Colon (tissue), 2 donors: Measurements from ENCODE around the gene ZC3H7A.
"Not testable (repeated sequence)": the region's sequence is repeated elsewhere in the genome, so short reads cannot be mapped to it uniquely, and the experiment has no call there.

Experiments used
- FAIRE-seq: peaks from 2 replicates; lab custom pipeline; 2012; peaks lifted over from hg19 to GRCh38; lab: Jason Lieb, UNC
- donor health status: control.
- donor health status: control.

Gene ZC3H7A, protein sequence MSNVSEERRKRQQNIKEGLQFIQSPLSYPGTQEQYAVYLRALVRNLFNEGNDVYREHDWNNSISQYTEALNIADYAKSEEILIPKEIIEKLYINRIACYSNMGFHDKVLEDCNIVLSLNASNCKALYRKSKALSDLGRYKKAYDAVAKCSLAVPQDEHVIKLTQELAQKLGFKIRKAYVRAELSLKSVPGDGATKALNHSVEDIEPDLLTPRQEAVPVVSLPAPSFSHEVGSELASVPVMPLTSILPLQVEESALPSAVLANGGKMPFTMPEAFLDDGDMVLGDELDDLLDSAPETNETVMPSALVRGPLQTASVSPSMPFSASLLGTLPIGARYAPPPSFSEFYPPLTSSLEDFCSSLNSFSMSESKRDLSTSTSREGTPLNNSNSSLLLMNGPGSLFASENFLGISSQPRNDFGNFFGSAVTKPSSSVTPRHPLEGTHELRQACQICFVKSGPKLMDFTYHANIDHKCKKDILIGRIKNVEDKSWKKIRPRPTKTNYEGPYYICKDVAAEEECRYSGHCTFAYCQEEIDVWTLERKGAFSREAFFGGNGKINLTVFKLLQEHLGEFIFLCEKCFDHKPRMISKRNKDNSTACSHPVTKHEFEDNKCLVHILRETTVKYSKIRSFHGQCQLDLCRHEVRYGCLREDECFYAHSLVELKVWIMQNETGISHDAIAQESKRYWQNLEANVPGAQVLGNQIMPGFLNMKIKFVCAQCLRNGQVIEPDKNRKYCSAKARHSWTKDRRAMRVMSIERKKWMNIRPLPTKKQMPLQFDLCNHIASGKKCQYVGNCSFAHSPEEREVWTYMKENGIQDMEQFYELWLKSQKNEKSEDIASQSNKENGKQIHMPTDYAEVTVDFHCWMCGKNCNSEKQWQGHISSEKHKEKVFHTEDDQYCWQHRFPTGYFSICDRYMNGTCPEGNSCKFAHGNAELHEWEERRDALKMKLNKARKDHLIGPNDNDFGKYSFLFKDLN

GRCh38 chr16:11797166-11797956 lies at the start of gene ZC3H7A:
TSS of gene ZC3H7A (minus strand) at chr16:11797258. CDS start at chr16:11782354, 14,904 bp downstream.
- FAIRE-seq = no peak

DNA sequence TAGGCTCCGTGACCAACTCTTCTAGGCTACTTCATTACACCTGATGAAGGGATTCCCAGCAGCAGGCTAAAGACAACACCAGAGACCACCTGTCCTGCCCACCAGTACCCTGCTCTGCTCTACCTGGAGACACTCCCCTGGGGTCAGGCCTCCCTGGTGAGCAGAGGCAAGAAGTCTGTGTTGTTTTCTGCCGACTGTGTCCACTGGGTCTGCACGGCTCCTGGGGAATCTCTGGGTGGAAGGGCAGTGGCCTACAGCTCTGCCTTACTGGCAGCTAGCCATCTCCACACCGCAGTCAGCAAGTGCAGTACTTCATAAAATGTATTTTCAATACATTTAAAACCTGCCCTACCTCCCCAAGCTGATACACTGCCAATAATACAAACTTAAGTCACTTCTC lies 47.4 kb upstream of the ZC3H7A start:
- no peak for FAIRE-seq

DNA sequence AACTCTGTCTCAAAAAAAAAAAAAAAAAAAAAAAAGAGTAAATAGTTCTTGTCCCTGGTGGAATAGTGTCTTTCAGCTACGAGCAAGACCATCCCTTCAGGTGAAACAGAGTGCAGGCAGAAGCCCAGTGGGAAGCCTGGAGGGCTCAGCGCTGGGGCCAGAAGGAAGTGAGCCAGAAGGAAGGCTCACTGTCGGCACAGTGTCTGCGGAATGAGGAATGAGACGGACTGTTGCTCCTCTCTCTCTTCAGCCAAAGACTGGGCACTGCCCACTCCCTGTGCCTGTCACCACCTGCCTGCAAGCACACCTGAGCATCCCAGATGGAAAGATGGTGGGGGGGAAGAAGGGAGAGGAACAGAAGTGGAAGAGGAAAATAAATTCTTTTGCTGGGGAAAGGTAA lies 46.8 kb upstream of the ZC3H7A start:
- no peak for FAIRE-seq

DNA sequence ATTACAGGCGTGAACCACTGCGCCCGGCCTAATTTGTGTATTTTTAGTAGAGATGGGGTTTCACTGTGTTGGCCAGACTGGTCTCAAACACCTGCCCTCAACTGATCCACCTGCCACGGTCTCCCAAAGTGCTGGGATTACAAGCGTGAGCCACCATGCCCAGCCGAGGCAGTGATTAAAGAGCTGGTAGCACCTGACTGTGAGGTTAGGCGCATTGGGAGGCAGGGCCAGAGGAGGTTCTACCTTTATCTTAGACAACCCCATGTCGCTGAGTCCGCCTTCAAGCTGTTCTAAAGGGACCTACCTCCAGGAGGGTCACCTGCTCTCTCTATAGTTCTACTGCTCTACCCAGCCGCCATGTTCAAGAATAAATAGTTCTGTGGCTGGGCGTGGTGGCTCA lies 46.1 kb upstream of the ZC3H7A start:
- no peak for FAIRE-seq

DNA sequence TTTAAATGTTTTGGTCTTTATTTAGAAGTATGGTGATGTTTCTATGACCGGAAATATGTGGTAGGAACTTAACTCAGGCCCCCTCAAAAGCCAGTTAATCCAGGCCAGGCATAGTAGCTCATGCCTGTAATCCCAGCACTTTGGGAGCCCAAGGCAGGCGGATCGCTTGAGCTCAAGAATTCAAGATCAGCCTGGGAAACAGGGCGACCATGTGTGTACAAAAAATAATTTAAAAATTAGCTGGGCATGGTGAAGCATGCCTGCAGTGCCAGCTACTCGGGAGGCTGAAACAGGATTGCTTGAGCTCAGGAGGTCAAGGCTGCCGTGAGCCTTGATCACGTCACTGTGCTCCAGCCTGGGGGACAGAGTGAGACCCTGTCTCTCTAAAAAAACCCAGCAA lies 44.0 kb upstream of the ZC3H7A start:
- no peak for FAIRE-seq

DNA sequence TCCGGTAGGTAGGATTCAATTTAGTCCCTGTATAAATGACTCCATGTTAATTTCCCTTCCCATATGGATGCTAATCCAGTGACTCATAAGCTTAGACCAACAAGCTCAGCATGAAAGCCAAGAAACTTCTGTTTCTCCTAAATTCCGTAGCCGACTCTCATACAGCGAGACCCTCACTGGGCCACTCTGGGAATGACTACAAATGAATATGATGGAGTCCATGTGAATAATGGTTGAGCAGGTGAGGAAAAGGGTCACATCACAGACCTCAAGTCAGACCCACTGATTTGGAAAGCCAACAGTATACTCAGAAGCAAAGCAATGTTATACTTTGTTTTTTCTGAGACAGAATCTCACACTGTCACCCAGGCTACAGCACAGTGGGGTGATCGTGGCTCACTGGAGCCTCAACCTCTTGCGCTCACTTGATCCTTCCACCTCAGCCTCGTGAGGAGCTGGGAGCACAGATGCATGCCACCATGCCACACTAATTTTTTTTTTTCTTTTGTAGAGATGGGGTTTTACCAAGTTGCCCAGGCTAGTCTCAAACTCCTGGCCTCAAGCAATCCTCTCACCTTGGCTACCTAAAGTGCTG lies 39.7 kb upstream of the ZC3H7A start:
- no peak for FAIRE-seq

- no peak for FAIRE-seq
Measured at GRCh38 chr16:11835891-11836649, 39.0 kb upstream of the ZC3H7A start.

- no peak for FAIRE-seq
Measured at GRCh38 chr16:11835309-11835708, 38.3 kb upstream of the ZC3H7A start.

DNA sequence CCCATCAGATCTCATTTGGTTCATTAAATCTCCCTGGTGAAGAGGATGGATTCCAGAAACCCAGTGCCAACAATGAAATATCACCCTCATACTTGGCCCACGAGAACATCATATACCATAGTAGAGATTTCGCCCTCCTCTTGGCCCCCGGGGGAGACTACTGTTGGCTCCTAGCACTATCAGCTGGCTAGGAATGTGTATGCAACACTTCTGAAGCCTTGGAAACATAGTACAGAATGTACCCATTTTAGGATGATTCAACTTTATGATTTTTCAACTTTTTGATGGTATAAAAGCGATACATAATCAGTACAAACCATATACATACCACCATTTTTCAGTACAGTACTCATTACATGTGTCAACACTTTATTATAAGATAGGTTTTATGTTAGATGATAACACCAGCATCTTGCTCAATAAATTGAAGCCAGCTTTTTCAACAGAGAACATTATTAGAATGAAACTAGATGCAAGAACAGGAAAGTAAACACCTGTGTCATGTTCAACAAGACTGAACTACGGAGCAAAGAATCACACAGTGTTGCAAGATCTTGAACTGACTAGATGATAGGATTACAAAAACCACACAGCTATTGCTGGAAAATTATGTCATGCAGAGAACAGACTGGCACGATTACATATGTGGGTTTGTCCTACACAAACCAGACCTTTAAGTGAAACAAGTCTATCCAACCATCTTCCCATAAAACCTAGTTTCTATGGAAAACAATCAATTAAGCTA lies 37.1 kb upstream of the ZC3H7A start:
- FAIRE-seq = no peak

DNA sequence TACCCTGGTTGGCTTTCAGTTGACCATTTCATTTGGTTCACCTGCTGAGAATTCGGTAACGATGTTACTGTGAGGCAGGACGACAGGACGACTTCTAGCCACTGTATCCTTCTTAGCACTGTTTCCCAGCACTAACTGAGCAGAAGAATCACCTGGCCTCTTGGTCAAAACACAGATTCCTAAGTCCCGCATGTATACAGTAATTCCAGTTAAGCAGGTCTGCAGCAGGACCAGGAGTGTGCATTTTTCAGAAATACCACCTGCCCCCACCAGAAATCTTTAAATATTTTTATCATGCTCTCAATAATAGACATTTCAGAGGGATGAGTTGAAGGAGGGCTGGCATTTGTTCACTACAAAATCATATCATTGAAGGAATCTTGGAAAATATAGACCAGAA lies 31.6 kb upstream of the ZC3H7A start:
- FAIRE-seq = no peak

DNA sequence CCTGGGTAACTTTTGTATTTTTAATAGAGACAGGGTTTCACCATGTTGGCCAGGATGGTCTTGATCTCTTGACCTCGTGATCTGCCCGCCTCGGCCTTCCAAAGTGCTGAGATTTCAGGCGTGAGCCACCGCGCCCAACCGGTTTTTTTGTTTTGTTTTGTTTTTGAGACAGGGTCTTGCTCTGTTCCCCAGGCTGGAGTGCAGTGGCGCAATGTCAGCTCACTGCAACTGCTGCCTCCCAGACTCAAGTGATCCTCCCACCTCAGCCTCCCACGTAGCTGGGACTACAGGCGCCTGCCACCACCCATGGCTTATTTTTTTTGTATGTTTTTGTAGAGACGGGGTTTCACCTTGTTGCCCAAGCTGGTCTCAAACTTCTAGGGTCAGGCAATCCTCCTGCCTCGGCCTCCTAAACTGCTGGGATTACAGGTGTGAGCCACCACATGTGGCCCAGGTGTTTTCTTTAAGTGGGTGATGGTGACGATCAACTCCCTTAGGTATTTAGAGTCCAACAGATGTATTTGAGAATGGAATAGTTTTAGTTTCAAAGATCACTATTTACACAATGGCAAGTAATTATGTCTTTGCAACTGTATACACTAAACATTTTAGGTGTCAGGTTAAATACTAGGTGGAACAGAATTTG lies 28.6 kb upstream of the ZC3H7A start:
- not testable (repeated sequence) for FAIRE-seq

DNA sequence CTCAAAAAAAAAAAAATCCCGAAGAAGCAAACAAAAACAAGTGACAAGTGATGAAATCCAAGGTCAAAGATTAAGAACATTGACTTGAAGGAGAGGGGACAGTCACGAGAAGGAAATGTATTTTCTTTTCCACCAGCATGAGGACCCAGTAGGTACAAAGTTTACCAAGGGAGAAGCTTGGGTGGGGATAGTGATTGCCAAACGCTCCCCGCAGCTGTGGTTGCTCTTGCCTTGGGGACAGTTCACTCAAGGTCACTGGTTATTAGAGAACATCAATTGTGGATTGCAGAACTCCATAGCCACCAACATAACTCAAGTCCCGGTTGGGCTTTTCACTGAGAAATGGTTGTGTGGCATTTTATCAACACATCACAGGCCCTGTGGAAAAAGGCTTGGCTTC lies 27.3 kb upstream of the ZC3H7A start:
- no peak for FAIRE-seq

DNA sequence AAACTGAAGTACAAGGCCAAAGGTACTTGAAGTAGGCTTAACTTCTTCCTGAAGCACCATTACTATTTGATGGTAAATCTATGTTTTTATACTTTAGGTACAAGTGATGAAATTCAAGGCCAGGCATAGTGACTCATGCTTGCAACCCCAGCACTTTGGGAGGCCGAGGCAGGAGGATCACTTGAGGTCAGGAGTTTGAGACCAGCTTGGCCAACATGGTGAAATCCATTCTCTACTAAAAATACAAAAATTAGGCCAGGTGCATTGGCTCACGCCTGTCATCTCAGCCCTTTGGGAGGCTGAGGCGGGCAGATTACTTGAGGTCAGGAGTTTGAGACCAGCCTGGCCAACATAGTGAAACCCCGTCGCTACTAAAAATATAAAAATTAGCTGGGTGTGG lies 26.6 kb upstream of the ZC3H7A start:
- FAIRE-seq = not testable (repeated sequence)

DNA sequence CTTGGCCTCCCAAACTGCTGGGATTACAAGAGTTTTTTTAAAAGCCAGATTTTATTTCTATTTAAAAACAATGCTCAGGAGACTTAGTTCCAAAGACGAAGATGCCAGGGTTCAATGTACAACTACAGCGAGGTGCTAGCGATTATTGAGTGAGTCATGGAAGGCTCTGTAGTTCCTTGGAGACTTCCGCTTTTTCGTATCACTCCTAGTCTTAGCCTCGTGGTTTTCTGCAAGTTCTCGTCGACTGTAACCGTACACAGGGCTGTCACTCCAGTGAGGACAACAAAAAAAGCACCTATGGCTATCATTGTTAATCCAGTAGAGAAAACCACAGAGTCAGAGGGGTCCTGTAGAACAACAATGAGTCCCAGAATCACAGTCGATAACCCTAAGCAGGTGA lies 22.7 kb upstream of the ZC3H7A start:
- FAIRE-seq = no peak

- FAIRE-seq = not testable (repeated sequence)
Measured at GRCh38 chr16:11818970-11819369, 21.9 kb upstream of the ZC3H7A start.

DNA sequence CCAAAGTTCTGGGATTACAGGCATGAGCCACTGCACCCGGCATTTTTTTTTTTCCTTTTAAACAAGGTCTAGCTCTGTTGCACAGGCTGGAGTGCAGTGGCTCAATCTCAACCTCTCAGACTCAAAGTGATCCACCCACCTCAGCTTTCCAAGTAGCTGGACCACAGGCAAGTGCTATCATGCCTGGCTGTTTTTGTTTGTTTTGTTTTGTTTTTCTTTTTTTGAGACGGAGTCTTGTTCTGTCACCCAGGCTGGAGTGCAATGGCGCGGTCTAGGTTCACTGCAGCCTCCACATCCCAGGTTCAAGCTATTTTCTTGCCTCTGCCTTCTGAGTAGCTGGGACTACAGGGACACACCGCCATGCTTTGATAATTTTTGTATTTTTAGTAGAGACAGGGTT lies 19.1 kb upstream of the ZC3H7A start:
- no peak for FAIRE-seq

GRCh38 chr16:11814800-11815199 lies 17.7 kb upstream of the ZC3H7A start:
- not testable (repeated sequence) for FAIRE-seq

GRCh38 chr16:11806721-11807120 lies 9.7 kb upstream of the ZC3H7A start:
- no peak for FAIRE-seq

DNA sequence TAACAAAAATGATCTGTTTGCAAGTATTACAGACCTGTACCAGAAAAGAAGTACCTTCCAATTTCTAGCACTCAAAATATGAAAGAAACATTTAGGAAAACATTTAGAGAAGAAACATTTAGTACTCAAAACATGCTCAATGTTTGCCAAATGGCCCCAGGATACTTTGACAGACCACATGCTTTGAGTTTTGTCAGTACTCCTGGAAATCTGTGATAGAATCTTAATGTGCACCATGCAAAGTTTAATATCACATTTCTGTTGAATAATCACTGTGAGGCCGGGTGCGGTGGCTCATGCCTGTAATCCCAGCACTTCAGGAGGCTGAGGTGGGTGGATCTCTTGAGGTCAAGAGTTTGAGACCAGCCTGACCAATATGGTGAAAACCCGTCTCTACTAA lies 8.5 kb upstream of the ZC3H7A start:
- FAIRE-seq = no peak

DNA sequence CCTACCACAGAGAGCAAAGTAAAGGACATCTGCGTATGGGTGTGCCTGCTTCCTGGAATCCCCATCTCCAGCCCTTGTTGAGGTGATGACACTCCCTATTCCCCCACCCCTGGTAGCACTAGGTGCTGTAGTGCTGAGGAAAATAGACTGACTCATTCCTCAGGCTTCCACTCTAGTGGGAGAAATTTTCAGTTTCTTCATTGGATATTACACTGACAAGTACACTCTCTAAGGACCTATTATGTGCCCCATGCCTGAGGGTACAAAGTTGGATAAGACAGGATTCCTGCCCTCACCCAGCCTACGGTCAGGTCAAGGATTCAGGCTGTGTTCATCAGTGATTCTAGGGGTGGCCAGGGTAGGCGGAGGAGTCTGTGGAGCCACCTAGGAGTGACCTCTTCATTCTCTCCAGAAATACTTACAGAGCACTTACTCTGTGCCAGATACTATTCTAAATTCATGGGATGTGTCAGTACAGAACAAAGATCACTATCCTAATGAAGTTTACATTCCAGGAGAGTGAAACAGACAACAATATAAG lies 4.5 kb upstream of the ZC3H7A start:
- no peak for FAIRE-seq
